ENCODE results near the gene RNF113B.

DNA sequence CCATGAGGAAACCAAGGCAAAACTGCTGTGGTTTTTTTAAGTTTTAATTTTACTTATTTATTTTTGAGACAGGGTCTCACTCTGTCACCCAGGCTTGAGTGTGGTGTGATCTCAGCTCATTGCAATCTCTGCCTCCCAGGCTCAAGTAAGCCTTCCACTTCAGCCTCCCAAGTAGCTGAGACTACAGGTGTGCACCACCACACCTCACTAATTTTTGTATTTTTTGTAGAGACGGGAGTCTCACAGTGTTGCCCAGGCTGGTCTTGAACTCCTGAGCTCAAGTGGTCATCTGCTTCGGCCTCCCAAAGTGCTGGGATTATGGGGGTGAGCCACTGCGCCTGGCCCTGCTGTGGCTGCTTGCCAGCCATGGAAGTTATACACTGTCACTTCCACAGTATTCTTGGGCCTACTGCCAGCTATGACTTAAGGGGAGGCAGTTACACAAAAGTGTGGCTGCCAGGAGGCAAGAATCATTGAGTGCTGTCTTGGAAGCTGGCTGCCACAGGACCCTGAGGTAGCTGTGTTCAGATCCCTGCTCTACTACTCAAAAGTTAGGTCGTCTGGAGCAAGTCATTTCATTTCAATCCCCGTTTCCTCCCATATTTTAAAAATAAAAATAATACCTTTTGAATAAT, 21.5 kb downstream of the RNF113B start:
- no peak for TF ChIP-seq POLR2A (IDR thresholded peaks at IDR 0.05; ENCODE audit: low read depth, low read length)
- no peak for TF ChIP-seq CTCF (conservative IDR thresholded peaks at IDR 0.05; ENCODE audit: low read depth, low read length)
- no peak for TF ChIP-seq MXI1 (IDR thresholded peaks at IDR 0.05; ENCODE audit: borderline replicate concordance, low read depth, low read length)
- no peak for TF ChIP-seq NFE2L2 (IDR thresholded peaks at IDR 0.05; ENCODE audit: low read depth, low read length)
- no peak for TF ChIP-seq SMC3 (IDR thresholded peaks at IDR 0.05; ENCODE audit: low read depth, low read length)
- TF ChIP-seq CHD1 (IDR thresholded peaks at IDR 0.05; ENCODE audit: low read depth, low read length), result no peak
- 0 out of 2 replicates have a peak, but pooled peaks have one; percentile 1 for TF ChIP-seq RAD21 (IDR thresholded peaks at IDR 0.05; ENCODE audit: low read length)
- no peak for TF ChIP-seq FOS (IDR thresholded peaks at IDR 0.05; ENCODE audit: low read depth, low read length)
- no peak for TF ChIP-seq RFX5 (IDR thresholded peaks at IDR 0.05; ENCODE audit: low read depth, low read length)
- TF ChIP-seq RCOR1 (IDR thresholded peaks at IDR 0.05; ENCODE audit: insufficient replicate concordance, low read length), result peak; percentile 37
